ENCODE measurements around the gene MT1F.

DNA sequence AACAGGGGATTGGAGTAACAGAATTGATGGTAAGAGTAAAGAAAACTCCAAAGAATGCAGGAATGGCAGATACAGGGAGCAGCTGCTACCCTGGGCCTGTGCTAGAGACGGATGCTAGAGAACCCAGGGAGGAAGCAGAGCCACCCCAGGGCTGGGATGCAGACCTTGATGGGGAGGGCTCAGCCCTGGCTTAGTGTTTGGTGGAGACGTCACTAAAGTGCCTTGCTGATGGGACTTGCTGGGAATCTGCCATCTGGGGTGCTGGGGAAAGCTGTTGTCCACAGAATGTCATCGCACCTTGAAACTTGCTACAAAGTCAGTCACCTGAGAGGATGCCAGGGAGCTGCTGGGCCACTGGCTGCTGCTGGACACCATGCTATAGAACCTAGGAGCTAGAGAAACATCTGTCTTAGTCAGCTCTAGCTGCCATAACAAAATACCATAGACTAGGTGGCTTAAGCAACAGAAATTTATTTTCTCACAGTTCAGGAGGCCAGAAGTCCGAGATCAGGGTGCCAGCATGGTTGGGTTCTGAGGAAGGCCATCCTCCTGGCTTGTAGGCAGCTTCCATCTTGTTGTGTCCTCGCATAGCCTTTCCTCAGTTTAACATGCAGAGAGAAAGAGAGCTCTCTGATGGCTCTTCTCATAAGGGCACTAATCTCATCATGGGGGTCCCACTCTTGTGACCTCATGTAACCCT is 39.8 kb downstream of the MT1F start:
- TF ChIP-seq, protein P1, sequence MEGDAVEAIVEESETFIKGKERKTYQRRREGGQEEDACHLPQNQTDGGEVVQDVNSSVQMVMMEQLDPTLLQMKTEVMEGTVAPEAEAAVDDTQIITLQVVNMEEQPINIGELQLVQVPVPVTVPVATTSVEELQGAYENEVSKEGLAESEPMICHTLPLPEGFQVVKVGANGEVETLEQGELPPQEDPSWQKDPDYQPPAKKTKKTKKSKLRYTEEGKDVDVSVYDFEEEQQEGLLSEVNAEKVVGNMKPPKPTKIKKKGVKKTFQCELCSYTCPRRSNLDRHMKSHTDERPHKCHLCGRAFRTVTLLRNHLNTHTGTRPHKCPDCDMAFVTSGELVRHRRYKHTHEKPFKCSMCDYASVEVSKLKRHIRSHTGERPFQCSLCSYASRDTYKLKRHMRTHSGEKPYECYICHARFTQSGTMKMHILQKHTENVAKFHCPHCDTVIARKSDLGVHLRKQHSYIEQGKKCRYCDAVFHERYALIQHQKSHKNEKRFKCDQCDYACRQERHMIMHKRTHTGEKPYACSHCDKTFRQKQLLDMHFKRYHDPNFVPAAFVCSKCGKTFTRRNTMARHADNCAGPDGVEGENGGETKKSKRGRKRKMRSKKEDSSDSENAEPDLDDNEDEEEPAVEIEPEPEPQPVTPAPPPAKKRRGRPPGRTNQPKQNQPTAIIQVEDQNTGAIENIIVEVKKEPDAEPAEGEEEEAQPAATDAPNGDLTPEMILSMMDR (conservative IDR thresholded peaks at IDR 0.05; ENCODE audit: low read depth, low read length), result no peak
- no peak for TF ChIP-seq EZH2 (IDR thresholded peaks at IDR 0.05; ENCODE audit: low read length, unreplicated experiment)
